ENCODE measurements around the gene MRPL49. TPM values are rescaled to one million over a fixed set of nuclear protein-coding genes. Genes with fewer than 3 reads are reported as not detected.

Gene MRPL49
- 10 to 100 TPM; 53.0 to 53.3 TPM for total RNA-seq
- 43.9 TPM for polyA plus RNA-seq (2013, experiment 1 of 2)
- polyA plus RNA-seq (2013, experiment 2 of 2), result 41.7 TPM
- total RNA-seq, result 47.7 to 129 (median 67.3) reads per million in 172 experiments

- H3K27ac Mint-ChIP-seq, result peak within 1 kb of the TSS; percentile 100
- Histone ChIP-seq H3K36me3 (ENCODE audit: insufficient read depth, low read length) (peaks cover 65% of the 10 kb centered on the region), H3K27me3 (ENCODE audit: control insufficient read depth in 1 of 2, insufficient read depth in 2 of 2, low read length in 2 of 2) (no peaks in the 10 kb centered on the region), H3K4me3 (ENCODE audit: low read length) (peak within 1 kb of the TSS; percentile 67), H3K4me1 (ENCODE audit: insufficient read depth, low read length) (peaks cover 43% of the 10 kb centered on the region), H3K27ac (ENCODE audit: low read depth in 1 of 2, low read length in 2 of 2) (peak within 1 kb of the TSS; percentile 93 to 99), H3K9me3 (ENCODE audit: control insufficient read depth in 1 of 2, insufficient read depth in 1 of 2, low read length in 2 of 2) (no peaks in the 10 kb centered on the region)
- no peak for TF ChIP-seq CTCF (IDR thresholded peaks at IDR 0.05)
- H3K9me3 Mint-ChIP-seq, result no peaks in the 10 kb centered on the region
- H3K4me1 Mint-ChIP-seq (ENCODE audit: low read depth), result peaks cover 51% of the 10 kb centered on the region
- no peaks in the 10 kb centered on the region for H3K27me3 Mint-ChIP-seq
- H3K36me3 Mint-ChIP-seq (ENCODE audit: low read depth), result peaks cover 87% of the 10 kb centered on the region
- ATAC-seq (ENCODE audit: poor library complexity) (peak; percentile 81), DNase-seq (peak; percentile 97 to 100 (median 98))
- ChIA-PET POLR2A (interaction anchor here (0.6 to 3.7 kb wide), 50 partner anchors 8 to 1721 kb away, joined by 3 to 136 read pairs (median 5); partner anchors contain the start of genes ARL2, CAPN1, CCDC85B and CDCA5), CTCF (interaction anchor here (0.6 to 5.3 kb wide), 6 partner anchors 10 to 951 kb away, joined by 3 to 23 read pairs (median 6); partner anchors contain the start of genes ARL2, KAT5 and TM7SF2)
- intact Hi-C loops (cut with DNase I, micrococcal nuclease), result loop anchor here (1.0 to 5.0 kb wide), 3 partner anchors 26 to 205 kb away; partner anchors contain the start of genes CDCA5 (in 2 of the 2), ZFPL1 (in 2 of the 2), ATG2A (in 1 of the 2) and VPS51 (in 1 of the 2)
- H3K4me3 Mint-ChIP-seq, result peak within 1 kb of the TSS; percentile 100
These were observed at the start of gene MRPL49, which contains the start of gene FAU for GRCh38 chr11:65121865-65122696. Gene MRPL49, plus strand, starts transcription at chr11:65122321. Its CDS starts 26 bp downstream, at chr11:65122347. Gene FAU, minus strand, starts transcription at chr11:65122134. Its CDS starts 321 bp downstream, at chr11:65121813.

- TF ChIP-seq CTCF (IDR thresholded peaks at IDR 0.05), result no peak
- ChIA-PET POLR2A (no interaction called here), CTCF (no interaction called here)
- intact Hi-C loops (cut with DNase I, micrococcal nuclease), result no loop called here
- no peaks in the 10 kb centered on the region for H3K27me3 ChIP-seq (ENCODE audit: control insufficient read depth in 1 of 2, insufficient read depth in 2 of 2, low read length in 2 of 2)
- H3K27ac Mint-ChIP-seq, result no peak overlapping the region
- ATAC-seq (ENCODE audit: poor library complexity) (no peak), DNase-seq (no peak)
- no peak overlapping the region for H3K4me3 Mint-ChIP-seq
- H3K9me3 Mint-ChIP-seq, result no peaks in the 10 kb centered on the region
- H3K27ac ChIP-seq (ENCODE audit: low read depth in 1 of 2, low read length in 2 of 2), result no peak overlapping the region
- no peaks in the 10 kb centered on the region for H3K9me3 ChIP-seq (ENCODE audit: control insufficient read depth in 1 of 2, insufficient read depth in 1 of 2, low read length in 2 of 2)
- H3K27me3 Mint-ChIP-seq, result no peaks in the 10 kb centered on the region
- H3K36me3 ChIP-seq (ENCODE audit: insufficient read depth, low read length), result no peaks in the 10 kb centered on the region
- no peaks in the 10 kb centered on the region for H3K4me1 Mint-ChIP-seq (ENCODE audit: low read depth)
- no peaks in the 10 kb centered on the region for H3K36me3 Mint-ChIP-seq (ENCODE audit: low read depth)
- H3K4me1 ChIP-seq (ENCODE audit: insufficient read depth, low read length), result no peaks in the 10 kb centered on the region
- no peak overlapping the region for H3K4me3 ChIP-seq (ENCODE audit: low read length)
These were observed 49.5 kb upstream of the MRPL49 start for GRCh38 chr11:65072631-65072966.

GRCh38 chr11:65077451-65077850, 44.7 kb upstream of the MRPL49 start:
- no peaks in the 10 kb centered on the region for H3K27me3 Mint-ChIP-seq
- H3K4me1 Mint-ChIP-seq (ENCODE audit: low read depth), result peaks cover 8% of the 10 kb centered on the region
- Histone ChIP-seq H3K4me3 (ENCODE audit: low read length) (no peak overlapping the region), H3K36me3 (ENCODE audit: insufficient read depth, low read length) (no peaks in the 10 kb centered on the region), H3K27me3 (ENCODE audit: control insufficient read depth in 1 of 2, insufficient read depth in 2 of 2, low read length in 2 of 2) (no peaks in the 10 kb centered on the region), H3K27ac (ENCODE audit: low read depth in 1 of 2, low read length in 2 of 2) (no peak overlapping the region), H3K9me3 (ENCODE audit: control insufficient read depth in 1 of 2, insufficient read depth in 1 of 2, low read length in 2 of 2) (no peaks in the 10 kb centered on the region), H3K4me1 (ENCODE audit: insufficient read depth, low read length) (peaks cover 12% of the 10 kb centered on the region)
- no peak overlapping the region for H3K27ac Mint-ChIP-seq
- DNase-seq (no peak), ATAC-seq (ENCODE audit: poor library complexity) (no peak)
- no peaks in the 10 kb centered on the region for H3K9me3 Mint-ChIP-seq
- POLR2A ChIA-PET, result interaction anchor here (1.7 kb wide), 1 partner anchor 58 kb away, joined by 6 read pairs; no protein-coding TSS in a partner anchor
- intact Hi-C loops (cut with DNase I, micrococcal nuclease), result no loop called here
- H3K36me3 Mint-ChIP-seq (ENCODE audit: low read depth), result no peaks in the 10 kb centered on the region
- CTCF ChIA-PET, result no interaction called here
- TF ChIP-seq CTCF (IDR thresholded peaks at IDR 0.05), result no peak
- no peak overlapping the region for H3K4me3 Mint-ChIP-seq
